NT2/D1 (cell line): ENCODE results near the gene KDM4B.

ENCODE experiments used
- SUZ12 ChIP-seq: IDR thresholded peaks from 2 replicates; pipeline ENCODE4 v1.6.1; 2011; ENCODE audit not compliant: insufficient read length, insufficient read depth; ENCODE audit errors: extremely low read depth
- YY1 ChIP-seq: IDR thresholded peaks from 2 replicates; pipeline ENCODE4 v1.6.1; 2011; ENCODE audit not compliant: insufficient read length, insufficient read depth
- ZNF274 ChIP-seq: IDR thresholded peaks from 2 replicates; pipeline ENCODE4 v1.6.1; 2011; ENCODE audit warnings: mild to moderate bottlenecking, low read depth, low read length

GRCh38 chr19:4935444-4935843, 33.5 kb upstream of the KDM4B start:
- no peak for TF ChIP-seq YY1
- TF ChIP-seq ZNF274, result no peak
- no peak for TF ChIP-seq SUZ12
